HG02943 (cell line): ENCODE data around the gene NR1H2.

Experiments used
- ATAC-seq: cut with Tn5 transposase; IDR thresholded peaks from one replicate; pipeline ENCODE4 v1.9.1; 2021; ENCODE audit warnings: mild to moderate bottlenecking, low read depth, moderate library complexity; ENCODE audit not compliant: unreplicated experiment

Gene NR1H2

DNA sequence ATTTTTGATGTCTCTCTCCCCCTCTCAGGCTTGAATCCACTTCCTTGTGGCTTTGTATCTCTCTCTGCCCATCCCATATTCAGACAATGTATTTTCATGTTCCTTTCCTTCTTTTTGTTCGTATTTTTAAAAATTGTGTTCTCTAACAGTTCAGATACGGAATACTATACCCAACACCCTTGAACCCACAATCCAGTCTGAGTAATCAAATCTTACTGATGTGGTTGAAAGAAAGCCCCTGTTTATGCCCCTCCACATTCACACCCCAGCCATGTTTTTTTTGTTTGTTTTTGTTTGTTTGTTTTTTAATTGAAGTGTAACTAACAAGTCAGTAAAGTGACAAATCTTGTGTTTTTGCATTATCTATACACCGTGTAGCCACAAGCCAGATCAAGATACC is 43.9 kb downstream of the NR1H2 start:
- no peak for ATAC-seq

GRCh38 chr19:50420808-50421207 is 44.6 kb downstream of the NR1H2 start:
- no peak for ATAC-seq

DNA sequence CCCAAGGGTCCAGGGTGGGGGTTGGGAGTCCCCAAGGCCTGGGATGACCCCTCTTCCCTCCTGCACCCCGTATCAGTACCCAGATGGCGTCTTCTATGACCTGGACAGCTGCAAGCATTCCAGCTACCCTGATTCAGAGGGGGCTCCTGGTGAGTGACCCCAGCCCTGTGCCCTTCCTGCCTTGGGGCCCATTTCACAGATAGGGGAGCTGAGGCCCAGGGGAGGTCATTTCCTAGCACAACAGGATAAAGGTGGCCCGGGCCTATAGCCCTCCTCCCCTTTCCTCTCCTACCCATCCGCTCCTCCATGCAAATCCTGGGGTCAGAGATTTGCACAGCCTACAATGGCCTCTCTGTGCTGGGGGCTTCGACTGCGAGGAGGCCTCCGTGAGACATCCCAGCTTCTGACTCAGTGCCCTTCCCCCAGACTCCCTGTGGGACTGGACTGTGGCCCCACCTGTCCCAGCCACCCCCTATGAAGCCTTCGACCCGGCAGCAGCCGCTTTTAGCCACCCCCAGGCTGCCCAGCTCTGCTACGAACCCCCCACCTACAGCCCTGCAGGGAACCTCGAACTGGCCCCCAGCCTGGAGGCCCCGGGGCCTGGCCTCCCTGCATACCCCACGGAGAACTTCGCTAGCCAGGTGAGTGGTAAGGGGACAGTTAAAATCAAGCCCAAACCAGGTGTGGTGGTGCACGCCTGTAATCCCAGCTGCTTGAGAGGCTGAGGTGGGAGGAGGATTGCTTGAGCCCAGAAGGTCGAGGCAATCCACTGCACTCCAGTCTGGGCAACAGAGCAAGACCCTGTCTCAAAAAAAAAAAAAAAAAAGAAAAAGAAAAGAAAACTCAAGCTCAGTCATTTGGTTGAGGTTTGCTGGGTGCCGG is 46.4 kb downstream of the NR1H2 start:
- ATAC-seq, result no peak

GRCh38 chr19:50423279-50424113 is 47.2 kb downstream of the NR1H2 start:
- no peak for ATAC-seq

- ATAC-seq, result no peak
Observed at GRCh38 chr19:50425581-50425980, 49.3 kb downstream of the NR1H2 start.

- no peak for ATAC-seq
Observed at GRCh38 chr19:50427318-50427925, 51.2 kb downstream of the NR1H2 start.

DNA sequence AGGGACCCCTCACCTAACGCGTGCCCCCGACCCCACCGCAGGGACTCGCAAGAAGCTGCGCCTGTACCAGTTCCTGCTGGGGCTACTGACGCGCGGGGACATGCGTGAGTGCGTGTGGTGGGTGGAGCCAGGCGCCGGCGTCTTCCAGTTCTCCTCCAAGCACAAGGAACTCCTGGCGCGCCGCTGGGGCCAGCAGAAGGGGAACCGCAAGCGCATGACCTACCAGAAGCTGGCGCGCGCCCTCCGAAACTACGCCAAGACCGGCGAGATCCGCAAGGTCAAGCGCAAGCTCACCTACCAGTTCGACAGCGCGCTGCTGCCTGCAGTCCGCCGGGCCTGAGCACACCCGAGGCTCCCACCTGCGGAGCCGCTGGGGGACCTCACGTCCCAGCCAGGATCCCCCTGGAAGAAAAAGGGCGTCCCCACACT is 51.8 kb downstream of the NR1H2 start:
- ATAC-seq, result no peak

DNA sequence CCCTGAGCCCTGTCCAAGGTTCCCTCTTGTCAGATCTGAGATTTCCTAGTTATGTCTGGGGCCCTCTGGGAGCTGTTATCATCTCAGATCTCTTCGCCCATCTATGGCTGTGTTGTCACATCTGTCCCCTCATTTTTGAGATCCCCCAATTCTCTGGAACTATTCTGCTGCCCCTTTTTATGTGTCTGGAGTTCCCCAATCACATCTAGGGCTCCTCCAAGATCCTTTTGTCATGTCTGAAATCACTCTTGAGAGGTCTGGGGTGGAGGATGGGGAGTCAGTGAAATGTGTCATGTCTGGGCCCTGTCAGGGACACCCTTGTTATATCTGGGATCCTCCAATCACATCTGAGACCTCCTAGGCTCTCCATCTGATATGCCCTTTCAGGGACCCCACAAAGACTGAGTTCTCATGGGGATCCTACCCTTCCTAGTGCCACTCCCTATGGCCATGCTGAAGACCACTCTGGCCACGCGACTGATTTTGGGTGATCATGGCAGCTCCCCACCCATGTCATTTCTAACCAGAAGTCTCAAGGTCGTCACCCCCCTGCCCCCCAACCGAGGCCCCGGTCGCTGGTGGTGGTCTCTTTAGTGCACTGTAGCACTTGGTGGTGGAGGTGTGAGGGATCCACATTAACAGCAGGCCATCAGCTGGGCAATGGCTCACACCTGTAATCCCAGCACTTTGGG is 52.7 kb downstream of the NR1H2 start:
- ATAC-seq, result no peak

GRCh38 chr19:50430888-50431342 is 54.7 kb downstream of the NR1H2 start:
- no peak for ATAC-seq

DNA sequence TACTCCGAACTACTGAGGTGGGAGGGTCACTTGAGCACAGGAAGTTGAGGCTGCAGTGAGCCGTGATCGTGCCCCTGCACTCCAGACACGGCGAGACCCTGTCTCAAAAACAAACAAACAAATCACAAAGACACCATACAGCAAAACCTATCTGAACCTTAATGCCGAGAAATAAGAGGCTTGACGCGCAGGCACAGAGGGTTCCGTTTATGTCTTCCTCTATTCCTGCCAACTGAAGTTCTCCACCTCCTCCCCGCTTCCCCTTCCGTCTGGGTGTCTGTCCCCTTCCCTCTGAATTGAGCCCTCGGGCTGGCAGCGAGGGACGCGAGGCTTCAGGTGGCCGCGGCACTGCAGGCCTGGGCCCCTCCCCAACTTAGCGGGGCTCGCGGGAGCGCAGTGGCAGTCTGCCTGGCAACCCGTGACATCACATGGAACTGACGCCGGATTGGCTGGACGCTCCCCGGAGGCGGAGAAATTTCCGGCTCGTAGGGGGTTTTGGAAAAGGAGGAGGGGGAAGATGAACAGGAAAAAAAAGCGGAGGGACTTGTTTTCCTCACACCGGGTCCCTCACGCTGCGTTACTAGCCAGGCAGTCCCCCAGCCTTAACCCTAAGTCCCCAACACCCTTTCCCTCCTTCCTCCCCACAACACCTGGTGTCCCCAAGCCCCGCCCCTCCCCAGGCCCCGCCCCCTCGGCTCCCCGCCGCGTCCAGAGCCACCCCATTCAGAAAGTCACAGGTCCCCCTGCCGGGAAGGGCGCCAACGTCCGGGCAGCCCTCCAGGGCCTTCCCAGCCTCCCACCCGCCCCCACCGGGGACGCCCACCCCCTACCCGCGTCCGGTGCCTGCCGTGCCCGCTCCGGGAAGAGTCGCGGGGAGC is 55.3 kb downstream of the NR1H2 start:
- ATAC-seq, result peak; percentile 55

DNA sequence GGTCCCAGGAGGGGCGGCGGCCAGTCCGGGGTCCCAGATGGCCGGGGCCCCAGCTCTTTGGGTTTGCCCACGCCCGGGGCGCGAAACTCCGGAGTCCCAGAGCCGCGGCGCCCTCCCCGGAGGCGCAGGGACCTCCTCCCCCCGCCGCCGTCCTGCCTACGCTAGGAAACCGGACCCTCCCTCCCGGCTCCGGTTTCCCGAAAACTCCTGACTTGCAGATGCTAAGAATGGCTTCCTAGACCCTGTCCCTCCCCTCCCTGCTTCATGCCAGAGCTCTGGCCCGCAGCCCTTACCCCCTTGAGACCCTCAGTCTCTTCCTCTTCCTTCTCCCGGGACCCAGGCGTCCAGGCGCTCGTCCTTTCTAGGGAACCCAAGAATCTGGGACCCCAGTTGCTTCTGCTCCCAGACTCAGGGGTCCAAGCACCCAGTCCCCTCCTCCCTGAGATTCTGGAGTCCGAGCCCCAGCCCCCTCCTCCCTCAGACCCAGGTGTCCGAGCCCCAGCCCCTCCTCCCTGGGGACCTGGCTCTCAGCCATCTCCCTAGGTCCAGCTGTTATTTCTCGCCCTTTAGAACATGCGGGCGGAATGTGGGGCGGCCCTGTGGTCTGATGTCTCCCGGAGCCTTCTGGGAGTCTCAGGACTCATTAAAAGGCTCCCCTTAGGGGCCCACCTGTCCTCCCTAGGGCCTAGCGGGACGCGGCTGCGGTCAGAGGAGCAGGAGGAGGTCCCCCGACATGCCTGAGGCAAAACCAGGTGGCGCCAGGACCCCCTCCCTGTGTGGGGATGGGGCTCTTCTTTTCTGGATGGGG is 56.2 kb downstream of the NR1H2 start, which contains the start of gene MYBPC2:
Gene MYBPC2 (plus strand): TSS at position 672 of the 808 bp plus-strand sequence. CDS start 62 bp downstream, at position 734.
- ATAC-seq, result no peak
